GM23338 (cell line): ENCODE data around the gene CELSR1. TPM values are rescaled to one million over a fixed set of nuclear protein-coding genes. Genes with fewer than 3 reads are reported as not detected.

Source experiments
- ATAC-seq: fragments of 200-7000 bp; cut with Tn5 transposase; 3 replicates; pipeline ENCODE4 v1.9.1; 2020
- DNase-seq: peaks from one replicate; pipeline ENCODE4 v3.0.0-alpha.2; 2015; ENCODE audit warnings: low spot score
- H2AFZ ChIP-seq: fragments of 200-600 bp; sonication (generic); 2 replicates; pipeline ENCODE4 v1.8.0; 2016; ENCODE audit warnings: antibody characterized with exemption, mild to moderate bottlenecking, moderate library complexity
- H3F3A ChIP-seq: fragments of 200-600 bp; sonication (generic); replicated peaks from 2 replicates; pipeline ENCODE4 v1.8.0; 2017; ENCODE audit warnings: antibody characterized with exemption, mixed run types, low read depth
- H3K27ac ChIP-seq: fragments of 200-600 bp; sonication (generic); 2 replicates; pipeline ENCODE4 v1.6.1; 2016; ENCODE audit warnings: low read depth
- H3K27me3 ChIP-seq: fragments of 200-600 bp; sonication (generic); 2 replicates; pipeline ENCODE4 v1.8.0; 2016; ENCODE audit warnings: mild to moderate bottlenecking, mixed run types, moderate library complexity; ENCODE audit not compliant: insufficient read depth
- H3K36me3 ChIP-seq: fragments of 200-600 bp; sonication (generic); 2 replicates; pipeline ENCODE4 v1.8.0; 2016; ENCODE audit warnings: mild to moderate bottlenecking; ENCODE audit not compliant: insufficient read depth
- H3K4me1 ChIP-seq: fragments of 200-600 bp; sonication (generic); 2 replicates; pipeline ENCODE4 v1.8.0; 2016; ENCODE audit warnings: mild to moderate bottlenecking, moderate library complexity; ENCODE audit not compliant: insufficient read depth
- H3K4me2 ChIP-seq: fragments of 200-600 bp; sonication (generic); 2 replicates; pipeline ENCODE4 v1.7.1; 2017; ENCODE audit warnings: mixed run types
- H3K4me3 ChIP-seq: fragments of 200-600 bp; sonication (generic); 2 replicates; pipeline ENCODE4 v1.6.1; 2016; ENCODE audit warnings: mixed run types
- H3K79me2 ChIP-seq: fragments of 200-600 bp; sonication (generic); replicated peaks from 2 replicates; pipeline ENCODE4 v1.8.0; 2017; ENCODE audit warnings: mild to moderate bottlenecking; ENCODE audit not compliant: insufficient read depth
- H3K9me2 ChIP-seq: fragments of 200-600 bp; sonication (generic); 2 replicates; pipeline ENCODE4 v1.8.0; 2017; ENCODE audit not compliant: insufficient read depth
- H4K20me1 ChIP-seq: fragments of 200-600 bp; sonication (generic); replicated peaks from 2 replicates; pipeline ENCODE4 v1.8.0; 2017; ENCODE audit warnings: mild to moderate bottlenecking; ENCODE audit not compliant: insufficient read depth
- H3K27ac Mint-ChIP-seq: 2 replicates; pipeline ENCODE4 v1.8.0; 2020; ENCODE audit warnings: inconsistent platforms, mild to moderate bottlenecking, moderate library complexity, mixed read lengths
- H3K27me3 Mint-ChIP-seq: 3 replicates; pipeline ENCODE4 v1.8.0; 2022; ENCODE audit warnings: low read depth, mild to moderate bottlenecking, moderate library complexity, mixed read lengths, inconsistent platforms; ENCODE audit not compliant: insufficient read depth, poor library complexity
- H3K36me3 Mint-ChIP-seq: 3 replicates; pipeline ENCODE4 v1.8.0; 2021; ENCODE audit warnings: low read depth, mild to moderate bottlenecking, inconsistent platforms, moderate library complexity, mixed read lengths
- H3K4me1 Mint-ChIP-seq: 3 replicates; pipeline ENCODE4 v1.8.0; 2020; ENCODE audit warnings: mild to moderate bottlenecking, inconsistent platforms, mixed read lengths
- H3K4me3 Mint-ChIP-seq: 3 replicates; pipeline ENCODE4 v1.8.0; 2021; ENCODE audit warnings: moderate library complexity, mild to moderate bottlenecking, inconsistent platforms, mixed read lengths
- H3K9me3 Mint-ChIP-seq: 3 replicates; pipeline ENCODE4 v1.8.0; 2020; ENCODE audit warnings: moderate library complexity, mild to moderate bottlenecking, inconsistent platforms, mixed read lengths
- EZH2 ChIP-seq: fragments of 200-600 bp; sonication (generic); IDR thresholded peaks from one replicate; pipeline ENCODE4 v1.8.0; 2017; ENCODE audit warnings: antibody characterized with exemption, mild to moderate bottlenecking, low read depth; ENCODE audit not compliant: unreplicated experiment
- EZH2phosphoT487 ChIP-seq: fragments of 200-600 bp; sonication (generic); IDR thresholded peaks from one replicate; pipeline ENCODE4 v1.8.1; 2018; ENCODE audit warnings: antibody characterized with exemption; ENCODE audit not compliant: unreplicated experiment
- JUNB ChIP-seq: IDR thresholded peaks from one replicate; pipeline ENCODE4 v1.6.1; 2016; ENCODE audit warnings: antibody characterized with exemption; ENCODE audit not compliant: unreplicated experiment
- NANOG ChIP-seq: IDR thresholded peaks from 2 replicates; pipeline ENCODE4 v1.6.1; 2016; ENCODE audit warnings: antibody characterized with exemption, borderline replicate concordance
- POLR2AphosphoS5 ChIP-seq: IDR thresholded peaks from 2 replicates; pipeline ENCODE4 v1.6.1; 2016; ENCODE audit warnings: antibody characterized with exemption, low read depth
- REST ChIP-seq: IDR thresholded peaks from one replicate; pipeline ENCODE4 v1.6.1; 2018; ENCODE audit warnings: antibody characterized with exemption; ENCODE audit not compliant: unreplicated experiment
- ZNF114 ChIP-seq: fragments of 250-450 bp; sonication (Bioruptor Pico); IDR thresholded peaks from 2 replicates; pipeline ENCODE4 v1.5.0; 2020; ENCODE audit warnings: mild to moderate bottlenecking, moderate library complexity
- ZNF331 ChIP-seq: fragments of 250-450 bp; sonication (Bioruptor Pico); IDR thresholded peaks from 2 replicates; pipeline ENCODE4 v1.5.0; 2020; ENCODE audit warnings: low read depth, mild to moderate bottlenecking, moderate library complexity
- polyA plus RNA-seq: library from polyadenylated mRNA; unstranded; fragments of >200 nt; fragmentation: Nextera tagmentation; extraction: Ambion mirVana; gene quantifications from 2 replicates; pipeline ENCODE4 v1.2.1, GENCODE V29; 2016
- total RNA-seq: library from RNA; depleted of rRNA; stranded (reverse); fragments of >200 nt; shearing (Covaris generic); gene quantifications from 2 replicates; pipeline ENCODE4 v1.2.3, GENCODE V29; 2014
- TF ChIP-seq, protein P1 (sequence below), 2 experiments: fragments of 200-600 bp in 1 of 2; sonication (generic) in 1 of 2; conservative IDR thresholded peaks; 2 replicates each; pipeline versions ENCODE4 v1.5.1 to v1.6.1; 2016 to 2017; ENCODE audit warnings: antibody characterized with exemption in 2 of 2, low read depth in 2 of 2, mild to moderate bottlenecking in 2 of 2, moderate library complexity in 1 of 2
- TF ChIP-seq, protein P2 (sequence below): IDR thresholded peaks from 2 replicates; pipeline ENCODE4 v1.6.1; 2016; ENCODE audit warnings: antibody characterized with exemption

Gene CELSR1
- total and polyA plus RNA-seq, 2 experiments from 2014 or later = 4.8 to 20.4 TPM

- no peak overlapping the region for H3K4me3 Mint-ChIP-seq
- Histone ChIP-seq H3K79me2 (no peaks in the 10 kb centered on the region), H3K4me2 (no peak overlapping the region), H2AFZ (no peak overlapping the region), H3K27me3 (no peaks in the 10 kb centered on the region), H3K9me2 (no peaks in the 10 kb centered on the region), H3F3A (0 out of 2 replicates have a peak, but pooled peaks cover 5% of the 10 kb centered on the region), H3K27ac (no peak overlapping the region), H3K36me3 (no peaks in the 10 kb centered on the region), H3K4me1 (peaks cover 3% of the 10 kb centered on the region), H4K20me1 (no peaks in the 10 kb centered on the region), H3K4me3 (no peak overlapping the region)
- peaks cover 38% of the 10 kb centered on the region for H3K4me1 Mint-ChIP-seq
- TF ChIP-seq JUNB = no peak
- no peak for TF ChIP-seq EZH2
- TF ChIP-seq NANOG = no peak
- TF ChIP-seq REST = no peak
- TF ChIP-seq POLR2AphosphoS5 = no peak
- no peak for TF ChIP-seq EZH2phosphoT487
- H3K36me3 Mint-ChIP-seq = no peaks in the 10 kb centered on the region
- ATAC-seq (no peak), DNase-seq (no peak)
- no peaks in the 10 kb centered on the region for H3K9me3 Mint-ChIP-seq
- H3K27me3 Mint-ChIP-seq = peaks cover 2% of the 10 kb centered on the region
- no peak overlapping the region for H3K27ac Mint-ChIP-seq
These were observed 25.4 kb downstream of the CELSR1 start for GRCh38 chr22:46512039-46512370.

- Histone ChIP-seq H3K36me3 (no peaks in the 10 kb centered on the region), H3K4me2 (no peak overlapping the region), H3K9me2 (no peaks in the 10 kb centered on the region), H3K27ac (no peak overlapping the region), H3F3A (0 out of 2 replicates have a peak, but pooled peaks cover 5% of the 10 kb centered on the region), H2AFZ (no peak overlapping the region), H3K4me1 (peaks cover 3% of the 10 kb centered on the region), H4K20me1 (no peaks in the 10 kb centered on the region), H3K27me3 (no peaks in the 10 kb centered on the region), H3K79me2 (no peaks in the 10 kb centered on the region), H3K4me3 (no peak overlapping the region)
- no peak overlapping the region for H3K27ac Mint-ChIP-seq
- TF ChIP-seq EZH2phosphoT487 = no peak
- no peak for TF ChIP-seq ZNF114 (CRISPR knock-in tag)
- TF ChIP-seq ZNF331 (CRISPR knock-in tag) = no peak
- TF ChIP-seq JUNB = no peak
- TF ChIP-seq, protein P1, sequence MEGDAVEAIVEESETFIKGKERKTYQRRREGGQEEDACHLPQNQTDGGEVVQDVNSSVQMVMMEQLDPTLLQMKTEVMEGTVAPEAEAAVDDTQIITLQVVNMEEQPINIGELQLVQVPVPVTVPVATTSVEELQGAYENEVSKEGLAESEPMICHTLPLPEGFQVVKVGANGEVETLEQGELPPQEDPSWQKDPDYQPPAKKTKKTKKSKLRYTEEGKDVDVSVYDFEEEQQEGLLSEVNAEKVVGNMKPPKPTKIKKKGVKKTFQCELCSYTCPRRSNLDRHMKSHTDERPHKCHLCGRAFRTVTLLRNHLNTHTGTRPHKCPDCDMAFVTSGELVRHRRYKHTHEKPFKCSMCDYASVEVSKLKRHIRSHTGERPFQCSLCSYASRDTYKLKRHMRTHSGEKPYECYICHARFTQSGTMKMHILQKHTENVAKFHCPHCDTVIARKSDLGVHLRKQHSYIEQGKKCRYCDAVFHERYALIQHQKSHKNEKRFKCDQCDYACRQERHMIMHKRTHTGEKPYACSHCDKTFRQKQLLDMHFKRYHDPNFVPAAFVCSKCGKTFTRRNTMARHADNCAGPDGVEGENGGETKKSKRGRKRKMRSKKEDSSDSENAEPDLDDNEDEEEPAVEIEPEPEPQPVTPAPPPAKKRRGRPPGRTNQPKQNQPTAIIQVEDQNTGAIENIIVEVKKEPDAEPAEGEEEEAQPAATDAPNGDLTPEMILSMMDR (conservative IDR thresholded peaks at IDR 0.05; ENCODE audit: low read depth in 2 of 2) = no peak
- TF ChIP-seq, protein P2, sequence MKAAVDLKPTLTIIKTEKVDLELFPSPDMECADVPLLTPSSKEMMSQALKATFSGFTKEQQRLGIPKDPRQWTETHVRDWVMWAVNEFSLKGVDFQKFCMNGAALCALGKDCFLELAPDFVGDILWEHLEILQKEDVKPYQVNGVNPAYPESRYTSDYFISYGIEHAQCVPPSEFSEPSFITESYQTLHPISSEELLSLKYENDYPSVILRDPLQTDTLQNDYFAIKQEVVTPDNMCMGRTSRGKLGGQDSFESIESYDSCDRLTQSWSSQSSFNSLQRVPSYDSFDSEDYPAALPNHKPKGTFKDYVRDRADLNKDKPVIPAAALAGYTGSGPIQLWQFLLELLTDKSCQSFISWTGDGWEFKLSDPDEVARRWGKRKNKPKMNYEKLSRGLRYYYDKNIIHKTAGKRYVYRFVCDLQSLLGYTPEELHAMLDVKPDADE = no peak
- no peak for TF ChIP-seq NANOG
- ATAC-seq (no peak), DNase-seq (no peak)
- peaks cover 4% of the 10 kb centered on the region for H3K27me3 Mint-ChIP-seq
- peaks cover 38% of the 10 kb centered on the region for H3K4me1 Mint-ChIP-seq
- no peak overlapping the region for H3K4me3 Mint-ChIP-seq
- H3K36me3 Mint-ChIP-seq = no peaks in the 10 kb centered on the region
- H3K9me3 Mint-ChIP-seq = no peaks in the 10 kb centered on the region
These were observed 26.0 kb downstream of the CELSR1 start for GRCh38 chr22:46511151-46512038.
